Measurements from ENCODE around the gene ZNF808. TPM values are rescaled to one million over a fixed set of nuclear protein-coding genes. Genes with fewer than 3 reads are reported as not detected.

Gene ZNF808
- total and polyA plus RNA-seq, 2 of the 4 experiments (the other 2 are of a cell fraction): 3.6 to 19.9 TPM

GRCh38 chr19:52492994-52493470 lies 34.4 kb upstream of the ZNF808 start:
- no peak overlapping the region for H3K4ac ChIP-seq (ENCODE audit: low read depth, low read length)
- no peaks in the 10 kb centered on the region for H3K27me3 ChIP-seq (ENCODE audit: control insufficient read depth, insufficient read depth, low read length)
- H3K9me1 ChIP-seq (ENCODE audit: insufficient read depth, low read length): no peaks in the 10 kb centered on the region
- H4K91ac ChIP-seq (ENCODE audit: insufficient read depth, low read depth, low read length): no peak overlapping the region
- no peak overlapping the region for H3K4me2 ChIP-seq (ENCODE audit: low read depth, low read length)
- H3K4me3 ChIP-seq (ENCODE audit: insufficient read depth, low read depth, low read length): no peak overlapping the region
- H3K18ac ChIP-seq (ENCODE audit: low read depth, low read length): no peak overlapping the region
- no peak overlapping the region for H4K5ac ChIP-seq (ENCODE audit: low read depth, low read length)
- no peaks in the 10 kb centered on the region for H3K4me1 ChIP-seq (ENCODE audit: control insufficient read depth, insufficient read depth, low read length)
- H4K8ac ChIP-seq (ENCODE audit: low read depth in 2 of 2, low read length in 2 of 2): no peak overlapping the region
- no peak overlapping the region for H3K23ac ChIP-seq (ENCODE audit: low read depth, low read length)
- DNase-seq: no peak
- no peaks in the 10 kb centered on the region for H3K36me3 ChIP-seq (ENCODE audit: control insufficient read depth, insufficient read depth, low read length)
- H2BK15ac ChIP-seq (ENCODE audit: low read depth, low read length): no peak overlapping the region
- no peak overlapping the region for H3K14ac ChIP-seq (replicated peaks; ENCODE audit: low read depth, low read length)
- intact Hi-C loops (cut with micrococcal nuclease): no loop called here
- no TSS peak for BruUV-seq (replicated peaks)
- ChIA-PET POLR2A (ENCODE audit: unreplicated experiment) (no interaction called here), CTCF (no interaction called here)
- no peak overlapping the region for H3K56ac ChIP-seq (ENCODE audit: extremely low read depth, insufficient read depth, low read length)
- WGBS, 2 experiments (ENCODE audit: extremely low coverage in 2 of 2, insufficient read length in 1 of 2): 17% methylated on average over 18 of the region's 28 CpGs; no CpG with 5 or more reads in 1 of the 2 experiments
- no peak overlapping the region for H3K9ac ChIP-seq (ENCODE audit: low read depth, low read length)
- H3K27ac ChIP-seq (ENCODE audit: insufficient read depth, low read length): no peak overlapping the region
- no peak overlapping the region for H2BK5ac ChIP-seq (ENCODE audit: low read depth, low read length, poor library complexity, severe bottlenecking)
- peaks cover 35% of the 10 kb centered on the region for H3K9me3 ChIP-seq (ENCODE audit: control insufficient read depth, insufficient read depth, low read length)
- H2AFZ ChIP-seq (replicated peaks; ENCODE audit: low read length, poor library complexity): peak overlapping the region; percentile 72
- no peak overlapping the region for H2BK120ac ChIP-seq (ENCODE audit: low read depth, low read length)
- no peaks in the 10 kb centered on the region for H4K20me1 ChIP-seq (ENCODE audit: insufficient read depth, low read length)
- no peak overlapping the region for H2AK5ac ChIP-seq (ENCODE audit: low read depth, low read length)
- TF ChIP-seq RCOR1 (IDR thresholded peaks at IDR 0.05; ENCODE audit: insufficient replicate concordance, low read length): no peak
- TF ChIP-seq BHLHE40 (IDR thresholded peaks at IDR 0.05; ENCODE audit: low read depth, low read length): no peak
- TF ChIP-seq RFX5 (IDR thresholded peaks at IDR 0.05; ENCODE audit: low read depth, low read length): no peak
- TF ChIP-seq MAFK (IDR thresholded peaks at IDR 0.05; ENCODE audit: low read depth, low read length): no peak
- TF ChIP-seq CEBPB (IDR thresholded peaks at IDR 0.05; ENCODE audit: low read depth, low read length): no peak
- no peak for TF ChIP-seq SMC3 (IDR thresholded peaks at IDR 0.05; ENCODE audit: low read depth, low read length)
- no peak for TF ChIP-seq ELK1 (IDR thresholded peaks at IDR 0.05; ENCODE audit: borderline replicate concordance, low read depth, low read length)
- no peak for TF ChIP-seq FOS (IDR thresholded peaks at IDR 0.05; ENCODE audit: low read depth, low read length)
- TF ChIP-seq USF2 (IDR thresholded peaks at IDR 0.05; ENCODE audit: low read depth, low read length): no peak
- TF ChIP-seq POLR2A (IDR thresholded peaks at IDR 0.05; ENCODE audit: low read depth, low read length): no peak
- no peak for TF ChIP-seq CHD1 (IDR thresholded peaks at IDR 0.05; ENCODE audit: low read depth, low read length)
- no peak for TF ChIP-seq MXI1 (IDR thresholded peaks at IDR 0.05; ENCODE audit: borderline replicate concordance, low read depth, low read length)
- TF ChIP-seq MAZ (IDR thresholded peaks at IDR 0.05; ENCODE audit: borderline replicate concordance, low read depth, low read length): no peak
- no peak for TF ChIP-seq RAD21 (IDR thresholded peaks at IDR 0.05; ENCODE audit: low read length)
- TF ChIP-seq CTCF (conservative IDR thresholded peaks at IDR 0.05; ENCODE audit: low read depth, low read length): no peak
- no peak for TF ChIP-seq NFE2L2 (IDR thresholded peaks at IDR 0.05; ENCODE audit: low read depth, low read length)
- in situ Hi-C loops (cut with MboI; ENCODE audit: low sequenced_read_pairs): no loop called here
- dilution Hi-C loops (cut with HindIII; ENCODE audit: low sequenced_read_pairs, unreplicated experiment): no loop called here
- H2AK9ac ChIP-seq (replicated peaks; ENCODE audit: low read depth, low read length, poor library complexity): no peak overlapping the region
- H3K79me1 ChIP-seq (ENCODE audit: low read depth in 1 of 2, low read length in 2 of 2): no peaks in the 10 kb centered on the region
- no peak overlapping the region for H2BK20ac ChIP-seq (ENCODE audit: low read depth, low read length)
- ATAC-seq (ENCODE audit: low read depth): no peak

All from IMR-90 (cell line).